HAP-1 (cell line): Measurements from ENCODE around the gene CCDC9B.

ENCODE experiments used
- DNase-seq, 2 experiments: peaks; one replicate each; pipeline ENCODE4 v3.0.0-alpha.2; 2016 to 2020; ENCODE audit warnings: low spot score in 2 of 2
- H3K27me3 ChIP-seq: fragments of 250-450 bp; sonication (Bioruptor Pico); 2 replicates; pipeline ENCODE4 v1.5.1; 2020; ENCODE audit warnings: low read depth, mild to moderate bottlenecking, moderate library complexity
- H3K36me3 ChIP-seq: fragments of 250-450 bp; sonication (Bioruptor Pico); replicated peaks from 2 replicates; pipeline ENCODE4 v1.5.1; 2020; ENCODE audit warnings: mild to moderate bottlenecking
- H3K4me1 ChIP-seq: fragments of 250-450 bp; sonication (Bioruptor Pico); 2 replicates; pipeline ENCODE4 v1.5.1; 2020; ENCODE audit warnings: mild to moderate bottlenecking
- H3K4me3 ChIP-seq: fragments of 250-450 bp; sonication (Bioruptor Pico); 2 replicates; pipeline ENCODE4 v1.5.1; 2020; ENCODE audit warnings: mild to moderate bottlenecking, moderate library complexity
- H3K9me3 ChIP-seq: fragments of 250-450 bp; sonication (Bioruptor Pico); 2 replicates; pipeline ENCODE4 v1.5.1; 2020; ENCODE audit warnings: mild to moderate bottlenecking, moderate library complexity
- in situ Hi-C: fragments of 300-500 bp; cut with MboI; formaldehyde crosslinking; loops from 3 replicates; pipeline ENCODE4 v1.14.3; 2020; ENCODE audit warnings: low sequenced_read_pairs, inconsistent platforms, mixed read lengths

The CCDC9B gene

DNA sequence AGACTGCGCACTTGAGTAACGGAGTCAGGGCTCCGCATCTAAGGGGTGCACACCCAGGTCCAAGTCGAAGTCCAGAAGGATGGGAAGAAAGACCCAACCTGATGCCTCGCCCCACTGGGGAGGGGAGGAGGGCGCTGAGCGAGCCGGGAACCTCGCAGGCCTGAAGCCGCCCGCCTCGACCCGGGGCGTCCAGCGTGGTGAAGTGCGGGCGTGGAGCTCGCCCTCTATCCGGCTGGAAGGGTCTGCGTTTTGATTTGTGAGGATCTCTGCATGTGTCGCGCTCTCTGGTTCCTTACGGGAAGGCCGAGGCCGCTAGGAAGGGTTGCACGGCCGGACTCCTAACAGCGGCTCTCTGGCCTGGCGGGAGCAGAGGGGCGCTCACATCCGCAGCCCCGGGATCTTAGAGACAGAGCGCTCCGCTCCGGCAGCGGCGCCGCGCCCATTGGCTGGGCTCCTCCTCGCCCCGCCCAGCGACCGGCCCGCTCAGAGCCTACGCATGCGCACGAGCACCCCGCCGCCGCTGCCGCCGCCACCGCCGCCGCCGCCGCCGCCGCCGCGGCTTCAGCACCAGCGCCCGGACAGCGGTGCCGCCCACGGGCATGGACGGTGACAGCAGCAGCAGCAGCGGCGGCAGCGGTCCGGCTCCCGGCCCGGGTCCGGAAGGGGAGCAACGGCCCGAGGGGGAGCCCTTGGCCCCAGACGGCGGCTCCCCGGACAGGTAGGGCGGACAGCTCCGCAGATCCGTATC is 17.2 kb upstream of the CCDC9B start, which contains the start of gene DISP2:
Gene DISP2 (plus strand): TSS at position 497 of the 748 bp plus-strand sequence. CDS start 103 bp downstream, at position 600.
- H3K4me1 ChIP-seq = peaks cover 4% of the 10 kb centered on the region
- no peaks in the 10 kb centered on the region for H3K27me3 ChIP-seq
- peak; percentile 80 to 93 for DNase-seq
- H3K4me3 ChIP-seq = peak within 1 kb of the TSS; percentile 44
- H3K9me3 ChIP-seq = no peaks in the 10 kb centered on the region
- in situ Hi-C loops = no loop called here
- no peaks in the 10 kb centered on the region for H3K36me3 ChIP-seq

GRCh38 chr15:40357246-40357645 is 16.5 kb upstream of the CCDC9B start:
- Histone ChIP-seq H3K4me1 (peaks cover 4% of the 10 kb centered on the region), H3K36me3 (no peaks in the 10 kb centered on the region), H3K27me3 (no peaks in the 10 kb centered on the region), H3K9me3 (no peaks in the 10 kb centered on the region), H3K4me3 (no peak overlapping the region)
- in situ Hi-C loops = no loop called here
- no peak for DNase-seq

GRCh38 chr15:40355976-40356585 is 15.3 kb upstream of the CCDC9B start:
- in situ Hi-C loops = no loop called here
- DNase-seq = no peak

GRCh38 chr15:40354408-40355171 is 13.9 kb upstream of the CCDC9B start:
- DNase-seq = peak in 1 of 2 experiments; percentile 67
- Histone ChIP-seq H3K27me3 (no peaks in the 10 kb centered on the region), H3K4me3 (no peak overlapping the region), H3K36me3 (no peaks in the 10 kb centered on the region), H3K9me3 (no peaks in the 10 kb centered on the region), H3K4me1 (peaks cover 4% of the 10 kb centered on the region)
- in situ Hi-C loops = no loop called here

More at GRCh38 chr15:40355976-40356585, 15.3 kb upstream of the CCDC9B start:
- Histone ChIP-seq H3K9me3 (no peaks in the 10 kb centered on the region), H3K27me3 (no peaks in the 10 kb centered on the region), H3K4me1 (peaks cover 4% of the 10 kb centered on the region), H3K36me3 (no peaks in the 10 kb centered on the region), H3K4me3 (no peak overlapping the region)

DNA sequence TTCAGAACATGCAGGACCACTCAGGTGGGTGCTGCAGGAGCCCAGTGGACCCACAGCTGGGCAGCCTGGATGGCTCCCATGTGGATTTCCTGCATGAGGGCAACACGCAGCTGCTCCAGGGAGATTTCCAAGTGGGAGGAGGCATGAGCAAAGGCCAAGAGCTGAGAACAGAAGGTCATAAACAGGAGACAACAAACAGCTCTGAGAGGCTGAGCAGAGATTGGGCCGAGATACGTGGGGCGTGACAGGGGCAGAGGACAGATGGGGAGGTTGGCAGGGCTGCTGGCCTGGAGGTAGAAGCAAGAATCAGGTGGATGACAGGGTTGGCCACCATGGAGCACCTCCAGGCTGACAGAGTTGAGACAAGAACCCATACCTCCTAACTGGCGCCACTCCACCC is 13.0 kb upstream of the CCDC9B start:
- Histone ChIP-seq H3K36me3 (no peaks in the 10 kb centered on the region), H3K4me1 (peaks cover 4% of the 10 kb centered on the region), H3K9me3 (no peaks in the 10 kb centered on the region), H3K27me3 (no peaks in the 10 kb centered on the region), H3K4me3 (no peak overlapping the region)
- in situ Hi-C loops = no loop called here
- DNase-seq = no peak

GRCh38 chr15:40352281-40352901 is 11.7 kb upstream of the CCDC9B start:
- Histone ChIP-seq H3K36me3 (no peaks in the 10 kb centered on the region), H3K9me3 (no peaks in the 10 kb centered on the region), H3K4me1 (no peaks in the 10 kb centered on the region; the same call in 1 of the 2 replicates), H3K27me3 (no peaks in the 10 kb centered on the region), H3K4me3 (no peak overlapping the region)
- no peak for DNase-seq
- in situ Hi-C loops = no loop called here

DNA sequence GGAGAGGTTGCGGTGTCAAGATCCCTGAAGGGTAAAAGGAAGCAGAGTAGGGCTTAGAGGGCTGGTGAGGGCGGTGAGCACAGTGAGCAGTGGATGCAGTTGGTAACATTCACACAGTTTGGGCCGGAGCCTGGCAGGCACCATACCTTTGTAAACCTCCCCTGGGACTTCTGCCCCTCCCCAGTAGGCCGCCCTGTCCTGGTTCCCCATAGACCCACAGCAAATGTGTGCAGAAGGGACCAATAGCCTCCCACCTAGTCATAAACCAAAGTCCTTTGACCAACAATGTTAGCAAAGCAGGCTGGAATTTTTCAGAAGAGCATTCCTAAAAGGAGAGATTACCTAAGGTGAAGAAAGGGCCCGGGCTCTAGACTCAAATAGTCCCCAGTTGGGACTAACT is 8.4 kb upstream of the CCDC9B start:
- in situ Hi-C loops = no loop called here
- no peaks in the 10 kb centered on the region for H3K4me1 ChIP-seq
- no peaks in the 10 kb centered on the region for H3K36me3 ChIP-seq
- H3K4me3 ChIP-seq = no peak overlapping the region
- H3K9me3 ChIP-seq = no peaks in the 10 kb centered on the region
- DNase-seq = no peak
- H3K27me3 ChIP-seq = no peaks in the 10 kb centered on the region

- Histone ChIP-seq H3K4me1 (no peaks in the 10 kb centered on the region), H3K4me3 (no peak overlapping the region), H3K27me3 (no peaks in the 10 kb centered on the region), H3K36me3 (no peaks in the 10 kb centered on the region), H3K9me3 (no peaks in the 10 kb centered on the region)
- no peak for DNase-seq
- in situ Hi-C loops = no loop called here
These were observed 7.7 kb upstream of the CCDC9B start for GRCh38 chr15:40348474-40348870.

DNA sequence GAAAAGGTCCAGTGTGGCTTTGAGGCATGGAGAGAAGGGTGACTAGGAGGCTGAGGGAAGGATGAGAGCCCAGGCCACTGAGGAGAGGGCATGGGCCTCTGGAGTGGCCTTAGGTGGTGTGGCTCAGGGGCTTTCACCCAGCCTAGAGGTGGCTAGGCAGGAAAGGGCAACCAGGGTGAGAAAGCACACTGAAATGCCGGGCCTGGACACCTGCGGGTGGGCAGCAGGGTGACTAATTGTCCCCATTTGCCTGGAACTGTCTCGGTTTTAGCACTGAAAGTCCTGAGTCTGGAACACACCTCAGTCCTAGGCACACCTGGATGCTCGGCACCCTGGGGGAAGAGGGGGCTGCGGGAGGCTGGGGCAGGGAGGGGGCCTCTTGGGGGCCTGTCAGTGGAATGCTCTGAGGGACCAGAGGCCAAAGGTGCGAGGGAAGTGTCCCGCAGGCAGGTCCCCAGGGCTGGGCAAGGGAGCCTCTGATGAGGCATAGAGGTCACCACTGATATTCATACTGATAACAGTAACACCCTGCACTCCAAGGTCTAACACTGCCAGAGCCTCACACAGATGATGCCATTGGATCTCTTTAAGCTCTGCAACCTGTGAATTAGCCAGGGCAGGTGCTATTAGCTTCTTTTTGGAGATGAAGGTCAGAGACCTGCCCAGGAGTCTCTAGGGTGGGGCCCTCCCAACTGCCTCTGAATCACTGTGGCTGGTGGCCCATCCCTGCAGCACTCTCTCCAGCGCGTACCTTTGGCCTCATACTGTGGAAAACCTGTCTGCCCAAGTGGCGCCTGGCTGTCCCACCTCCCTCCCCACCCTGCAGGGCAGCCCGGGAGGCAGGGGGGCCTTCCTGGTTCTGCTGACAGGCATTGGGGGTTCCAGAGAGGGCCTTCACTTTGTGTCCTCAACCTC is 7.1 kb upstream of the CCDC9B start:
- DNase-seq = no peak
- in situ Hi-C loops = no loop called here
- H3K27me3 ChIP-seq = no peaks in the 10 kb centered on the region
- no peaks in the 10 kb centered on the region for H3K36me3 ChIP-seq
- H3K4me3 ChIP-seq = no peak overlapping the region
- H3K4me1 ChIP-seq = no peaks in the 10 kb centered on the region
- H3K9me3 ChIP-seq = no peaks in the 10 kb centered on the region

GRCh38 chr15:40346579-40347558 is 6.1 kb upstream of the CCDC9B start:
- in situ Hi-C loops = no loop called here
- no peaks in the 10 kb centered on the region for H3K4me1 ChIP-seq
- no peaks in the 10 kb centered on the region for H3K9me3 ChIP-seq
- DNase-seq = no peak
- no peaks in the 10 kb centered on the region for H3K27me3 ChIP-seq
- H3K4me3 ChIP-seq = no peak overlapping the region
- H3K36me3 ChIP-seq = no peaks in the 10 kb centered on the region

- Histone ChIP-seq H3K4me3 (no peak overlapping the region), H3K27me3 (no peaks in the 10 kb centered on the region), H3K36me3 (no peaks in the 10 kb centered on the region), H3K9me3 (no peaks in the 10 kb centered on the region), H3K4me1 (peaks cover 3% of the 10 kb centered on the region)
- DNase-seq = no peak
- in situ Hi-C loops = no loop called here
These were observed 5.3 kb upstream of the CCDC9B start for GRCh38 chr15:40345867-40346578.
